SW480 (cell line): Measurements from ENCODE around the gene SLC40A1.
"Not testable (repeated sequence)": the region's sequence is repeated elsewhere in the genome, so short reads cannot be mapped to it uniquely, and the experiment has no call there.

Experiments used
- DNase-seq: peaks from one replicate; pipeline ENCODE4 v3.0.0-alpha.2; 2016; ENCODE audit warnings: low spot score

Gene SLC40A1, protein sequence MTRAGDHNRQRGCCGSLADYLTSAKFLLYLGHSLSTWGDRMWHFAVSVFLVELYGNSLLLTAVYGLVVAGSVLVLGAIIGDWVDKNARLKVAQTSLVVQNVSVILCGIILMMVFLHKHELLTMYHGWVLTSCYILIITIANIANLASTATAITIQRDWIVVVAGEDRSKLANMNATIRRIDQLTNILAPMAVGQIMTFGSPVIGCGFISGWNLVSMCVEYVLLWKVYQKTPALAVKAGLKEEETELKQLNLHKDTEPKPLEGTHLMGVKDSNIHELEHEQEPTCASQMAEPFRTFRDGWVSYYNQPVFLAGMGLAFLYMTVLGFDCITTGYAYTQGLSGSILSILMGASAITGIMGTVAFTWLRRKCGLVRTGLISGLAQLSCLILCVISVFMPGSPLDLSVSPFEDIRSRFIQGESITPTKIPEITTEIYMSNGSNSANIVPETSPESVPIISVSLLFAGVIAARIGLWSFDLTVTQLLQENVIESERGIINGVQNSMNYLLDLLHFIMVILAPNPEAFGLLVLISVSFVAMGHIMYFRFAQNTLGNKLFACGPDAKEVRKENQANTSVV

DNA sequence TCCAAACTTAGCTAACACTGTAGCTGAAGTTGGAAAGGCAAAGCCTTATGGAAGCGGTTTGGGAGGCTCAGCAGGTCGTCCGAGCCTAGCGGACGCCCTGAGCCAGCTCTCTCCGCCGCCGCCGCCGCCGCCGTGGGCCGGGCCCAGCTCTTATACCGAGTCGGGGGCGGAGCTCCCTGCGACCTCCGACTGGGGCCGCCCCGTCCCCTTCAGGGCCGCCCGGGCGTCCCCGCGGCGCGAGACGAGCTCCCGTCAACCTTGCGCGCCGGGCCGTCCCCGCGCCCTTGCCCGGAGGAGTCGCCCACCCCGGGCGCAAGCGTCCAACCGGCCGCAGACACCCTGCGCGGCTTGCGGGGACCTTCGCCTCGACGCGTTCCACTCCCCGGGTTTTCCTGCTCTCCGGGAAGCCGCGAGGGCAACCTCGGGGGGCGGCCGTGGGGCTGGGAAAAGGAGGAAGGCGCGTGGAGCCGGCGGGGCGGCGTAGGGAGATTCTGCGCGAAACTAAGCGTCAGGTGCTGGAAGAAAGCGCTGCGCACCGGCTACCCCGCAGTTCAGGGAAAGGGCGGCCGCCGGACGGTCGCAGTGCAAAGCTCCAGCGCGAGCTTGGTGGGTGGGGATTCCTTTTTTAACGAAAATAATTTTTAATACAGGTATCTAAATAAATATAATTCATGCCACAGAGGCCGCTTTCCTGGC, at the start of gene SLC40A1:
Gene SLC40A1, minus strand, starts transcription at position 129 of the 696 bp plus-strand sequence. CDS start 326 bp downstream, outside the sequence.
- DNase-seq = peak; percentile 68

DNA sequence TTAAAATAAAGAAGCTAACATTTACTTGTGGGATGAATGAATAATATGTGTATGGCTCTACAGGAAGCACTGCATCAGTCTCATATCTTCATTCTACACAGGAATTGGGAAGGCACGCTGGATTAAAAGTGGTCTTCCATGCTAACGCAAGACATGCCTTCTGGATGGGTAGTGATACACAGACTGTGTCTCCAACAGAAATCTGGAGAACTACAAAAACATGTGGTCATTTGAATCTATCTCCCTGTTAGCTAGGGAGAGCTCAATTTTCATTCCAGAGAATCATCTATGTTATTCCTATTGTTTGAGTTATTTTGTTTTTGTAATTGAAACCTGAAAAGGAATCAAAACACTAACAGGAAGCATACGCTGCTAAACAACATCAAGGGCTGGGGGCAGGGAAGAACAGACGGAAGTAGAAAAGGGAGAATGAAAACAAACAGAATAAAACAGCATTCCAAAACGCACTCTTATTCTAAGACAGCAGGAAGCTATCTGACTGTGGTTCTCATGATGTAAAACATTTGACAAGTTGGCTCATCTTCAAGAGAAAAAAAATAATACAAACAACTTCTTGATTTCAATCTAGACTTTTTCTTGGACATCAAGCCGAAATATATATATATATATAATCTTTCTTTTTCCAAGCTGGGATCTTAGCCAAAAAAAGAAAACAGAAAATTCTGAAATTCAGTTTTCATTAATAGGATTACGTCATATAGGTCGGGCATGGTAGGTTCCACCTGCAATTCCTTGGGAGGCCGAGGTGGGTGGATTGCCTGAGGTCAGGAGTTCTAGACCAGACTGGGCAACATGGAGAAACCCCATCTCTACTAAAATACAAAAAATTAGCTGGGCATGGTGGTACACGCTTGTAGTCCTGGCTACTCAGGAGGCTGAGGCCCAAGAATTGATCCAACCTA, 49.2 kb upstream of the SLC40A1 start:
- no peak for DNase-seq

DNA sequence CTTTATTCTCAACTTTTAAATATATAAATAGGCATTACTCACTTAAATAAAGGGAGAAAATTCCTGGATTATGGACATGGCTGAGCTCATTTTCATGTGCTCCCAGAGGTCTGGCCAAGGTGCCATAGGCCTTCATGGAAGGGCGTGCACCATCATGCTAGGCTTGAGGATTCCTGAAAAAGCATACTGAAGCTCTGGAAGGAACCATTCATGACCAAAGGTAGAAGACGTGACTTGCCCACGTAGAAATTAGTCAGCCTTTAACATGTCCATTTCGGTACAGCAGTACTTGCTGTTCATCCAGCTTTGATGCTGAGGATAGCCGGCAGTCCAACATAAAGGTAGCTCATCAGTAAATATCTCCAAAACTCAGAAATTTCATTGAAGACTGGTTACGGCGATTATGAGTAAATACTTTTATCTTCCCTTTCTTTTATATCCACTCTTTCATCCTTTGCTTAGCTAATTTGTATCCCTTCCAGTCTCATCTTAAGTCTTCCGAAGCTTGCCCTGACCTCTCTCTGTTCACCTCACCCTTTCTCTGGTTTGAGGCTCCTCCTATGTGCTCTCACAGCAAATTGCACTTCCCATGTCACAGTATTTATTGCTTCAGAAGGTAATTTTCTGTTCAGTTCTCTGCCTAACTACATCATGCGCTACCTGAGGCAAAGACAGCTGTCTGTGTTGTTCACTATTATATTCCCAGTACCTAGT, 48.4 kb upstream of the SLC40A1 start:
- no peak for DNase-seq

DNA sequence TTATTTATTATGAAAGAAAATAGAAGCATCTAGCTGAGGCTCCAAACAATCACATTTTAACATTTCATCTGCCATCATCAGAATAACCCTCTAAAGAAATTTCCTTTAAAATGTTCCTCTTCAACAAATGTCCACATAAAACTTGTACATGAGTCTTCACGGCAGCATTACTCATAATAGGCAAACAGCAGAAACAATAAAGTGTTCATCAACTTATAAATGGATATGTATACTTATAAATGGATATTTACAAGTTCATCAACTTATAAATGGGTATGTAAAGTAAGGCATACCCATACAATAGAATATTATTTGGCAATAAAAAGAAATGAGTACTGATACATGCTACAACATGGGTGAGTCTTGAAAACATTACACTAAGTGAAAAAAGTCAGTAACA, 47.2 kb upstream of the SLC40A1 start:
- DNase-seq = no peak

DNA sequence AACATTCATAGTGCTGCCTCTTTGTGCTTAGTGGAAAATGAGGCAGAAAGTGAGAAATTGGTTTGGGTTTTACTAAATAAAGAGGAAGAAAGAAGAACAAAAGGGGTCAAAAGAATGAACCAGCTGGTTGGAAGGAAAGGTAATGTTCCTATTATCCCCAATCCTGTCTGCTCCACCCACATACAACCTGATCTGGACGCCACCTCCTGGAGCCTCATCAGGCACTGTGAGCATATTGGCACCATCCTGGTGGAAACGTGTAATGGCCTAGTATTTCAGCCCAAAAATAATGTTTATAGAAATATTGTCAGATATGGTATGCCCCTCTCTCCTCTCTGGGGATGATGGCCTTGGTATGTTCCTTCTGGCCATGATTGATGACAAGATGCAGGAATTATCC, 45.0 kb upstream of the SLC40A1 start:
- no peak for DNase-seq

DNA sequence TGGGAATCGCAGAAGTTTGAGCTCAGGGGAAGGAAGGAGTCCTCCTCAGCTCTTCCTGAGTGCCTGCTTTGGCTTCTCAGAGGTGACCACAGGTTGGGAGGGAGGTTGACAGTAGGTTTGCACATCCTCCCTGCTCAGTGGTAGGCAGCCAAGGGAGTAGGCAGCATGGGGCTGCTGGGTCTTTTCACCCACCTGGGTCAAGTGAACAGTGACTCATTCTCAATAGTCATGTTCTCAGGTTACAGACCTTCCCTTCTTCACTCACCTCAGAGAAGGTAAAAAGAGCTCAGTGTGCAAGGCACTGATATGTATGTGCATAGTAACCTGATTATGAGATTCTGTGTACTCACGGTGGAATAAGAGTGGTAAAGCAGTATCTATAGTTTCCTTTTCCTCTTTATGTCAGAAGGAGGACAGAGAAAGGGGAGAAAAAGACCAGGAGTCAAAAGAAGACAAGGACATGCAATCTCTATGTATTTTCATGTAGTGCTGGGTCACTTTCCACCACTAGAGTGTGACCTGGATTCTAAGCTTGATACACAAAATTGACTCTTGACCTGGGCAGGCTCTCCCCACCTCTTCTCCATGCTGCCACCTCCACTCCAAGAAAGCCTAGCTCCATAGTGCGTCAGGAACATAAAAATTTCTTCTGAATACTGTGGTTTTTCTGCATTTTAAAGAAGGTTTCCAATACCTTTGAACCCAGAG, 44.2 kb upstream of the SLC40A1 start:
- DNase-seq = peak; percentile 27

DNA sequence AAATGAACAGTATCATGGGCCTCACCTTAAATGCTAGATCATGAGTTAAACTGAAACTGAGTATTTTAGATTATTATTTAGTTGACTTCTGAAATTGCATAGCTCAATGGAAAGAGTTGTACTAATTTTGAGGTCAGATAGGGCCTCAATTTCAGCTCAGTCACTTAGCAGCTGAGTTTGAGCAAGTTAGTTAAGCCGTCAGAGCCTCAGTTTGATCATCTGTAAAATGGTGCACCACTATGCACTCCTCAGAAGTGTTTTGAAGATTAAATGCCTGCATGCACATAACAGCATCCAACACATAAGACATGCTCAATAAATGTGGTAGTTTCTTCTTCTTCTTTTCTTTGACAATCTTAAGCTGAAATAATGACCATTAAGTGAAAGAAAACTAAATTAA, 42.5 kb upstream of the SLC40A1 start:
- no peak for DNase-seq

DNA sequence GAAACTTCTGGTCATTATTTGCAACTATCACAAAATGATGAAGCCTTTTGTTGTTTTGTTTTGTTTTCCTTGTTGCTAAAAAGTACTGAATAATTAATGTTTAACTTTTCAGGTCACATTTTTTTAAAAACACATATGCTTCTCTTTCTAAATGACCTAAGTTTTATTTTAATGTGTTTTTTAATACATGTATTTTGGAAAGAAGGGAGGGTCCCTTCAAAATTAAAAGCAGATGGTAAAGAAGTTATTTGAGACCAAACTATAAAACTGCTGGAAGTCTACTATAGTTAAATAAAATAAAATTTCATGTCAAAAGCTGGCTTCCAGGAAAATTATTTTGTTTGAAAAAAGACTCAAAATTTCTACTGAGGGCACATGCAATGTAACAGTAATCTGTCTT, 41.2 kb upstream of the SLC40A1 start:
- no peak for DNase-seq

DNA sequence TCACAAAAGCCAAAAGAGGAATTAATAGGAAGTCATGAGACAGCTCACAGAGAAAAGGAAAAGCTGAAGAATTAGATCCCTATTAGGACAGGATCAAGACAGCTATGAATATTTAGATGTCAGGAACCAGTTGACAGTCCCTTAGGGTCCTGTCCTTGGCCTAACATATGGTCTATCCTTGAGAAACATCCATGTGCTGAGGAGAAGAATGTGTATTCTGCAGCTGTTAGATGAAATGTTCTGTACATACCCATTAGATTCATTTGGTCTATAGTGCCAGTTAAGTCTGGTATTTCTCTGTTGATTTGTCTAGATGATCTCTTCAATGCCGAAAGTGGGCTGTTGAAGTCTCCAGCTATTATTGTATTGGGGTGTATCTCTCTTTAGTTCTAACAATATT, 37.6 kb upstream of the SLC40A1 start:
- no peak for DNase-seq

DNA sequence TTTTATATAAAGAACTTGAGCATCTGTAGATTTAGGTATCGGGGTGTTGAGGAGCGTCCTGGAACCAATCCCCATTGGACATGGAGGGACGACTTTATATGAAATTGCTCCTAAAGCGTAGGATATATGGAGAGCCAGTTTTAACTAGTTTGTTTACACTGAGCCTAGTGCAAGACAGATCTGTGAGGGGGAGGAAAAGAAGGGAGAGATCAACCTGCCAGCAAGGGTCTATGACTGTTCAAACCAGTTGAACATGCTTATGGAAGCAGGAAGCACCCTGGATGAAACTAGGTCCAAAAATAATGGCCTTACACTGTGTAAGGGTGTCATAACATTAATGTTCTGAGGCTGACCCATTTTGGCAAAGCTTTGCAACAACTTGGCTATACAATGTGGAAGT, 34.0 kb upstream of the SLC40A1 start:
- DNase-seq = no peak

DNA sequence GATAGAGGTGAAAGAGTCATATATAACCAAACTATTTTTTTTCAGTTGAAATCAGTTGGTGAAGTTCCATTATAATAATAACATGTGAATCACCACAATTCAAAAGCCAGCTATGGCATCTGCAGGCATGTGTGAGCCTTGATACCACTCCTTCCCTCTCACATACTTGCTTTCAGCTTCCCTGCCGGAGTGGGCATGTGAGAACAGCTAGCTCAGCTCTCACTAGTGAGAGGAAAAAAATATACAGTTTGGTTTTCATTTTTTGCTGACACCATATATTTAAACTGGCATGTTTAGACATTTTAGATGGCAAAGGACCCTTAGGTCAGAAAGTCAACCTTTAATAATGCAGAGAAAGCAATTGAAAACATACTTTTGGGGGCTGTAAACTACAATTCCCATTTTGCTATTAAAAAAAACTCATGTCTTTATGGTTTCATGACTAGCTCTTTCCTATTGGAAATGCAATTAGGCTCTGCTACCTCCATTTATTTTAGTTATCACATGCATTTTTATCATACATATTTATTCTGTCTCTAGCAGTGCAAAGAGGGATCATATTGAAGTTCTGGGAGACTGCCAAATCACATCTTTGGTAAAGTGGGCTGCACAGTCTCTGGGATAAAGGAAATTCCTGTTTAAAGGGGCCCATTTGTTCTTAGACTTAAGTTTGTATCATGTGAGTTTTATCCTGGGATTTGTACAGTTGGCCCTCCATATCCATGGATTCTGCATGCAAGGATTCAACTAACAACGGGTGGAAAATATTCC, 33.2 kb upstream of the SLC40A1 start:
- DNase-seq = no peak

DNA sequence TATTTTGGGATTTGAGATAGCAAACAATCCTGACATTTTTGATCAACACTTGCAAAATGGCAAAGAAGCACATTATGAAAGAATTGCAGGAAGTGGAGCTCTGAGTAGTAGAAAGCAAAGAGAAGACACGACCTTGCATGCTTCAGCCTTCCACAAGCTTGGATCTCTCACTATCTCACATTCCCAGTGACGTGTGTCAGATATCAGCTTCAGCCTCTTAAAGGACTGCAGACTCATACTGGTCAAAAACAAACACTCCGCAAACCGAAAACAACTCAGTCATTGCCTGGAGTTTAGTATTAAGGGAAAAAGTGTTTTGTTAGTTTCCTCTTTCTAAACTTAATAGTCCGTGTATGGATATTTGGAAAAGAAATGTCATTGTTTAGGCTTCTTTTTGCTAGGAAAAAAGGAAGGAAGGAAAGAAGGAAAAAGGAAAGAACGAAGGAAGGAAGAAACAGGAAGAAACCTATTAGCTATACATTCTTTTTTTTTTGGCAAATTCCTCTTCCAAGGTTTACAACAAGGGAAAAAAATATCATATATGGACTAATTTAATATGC, 32.6 kb upstream of the SLC40A1 start:
- no peak for DNase-seq

DNA sequence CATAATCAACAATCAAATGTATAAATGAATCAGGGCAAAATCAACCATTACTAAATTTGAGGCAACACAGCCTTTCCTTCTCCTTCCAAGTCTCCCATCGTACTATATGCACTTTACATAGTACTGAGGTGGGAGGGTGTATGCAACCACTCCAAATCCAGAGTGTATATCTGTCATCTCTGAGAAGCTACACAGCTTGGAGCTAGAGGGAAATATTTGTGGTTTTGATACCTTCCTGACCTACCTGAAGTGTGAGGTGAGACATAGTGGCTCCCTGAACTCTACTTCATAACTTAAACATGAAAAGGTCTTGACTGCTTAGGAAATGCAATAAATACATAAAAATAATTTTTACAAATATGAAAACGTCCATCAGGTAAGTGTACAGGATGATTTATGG, 30.1 kb upstream of the SLC40A1 start:
- no peak for DNase-seq

DNA sequence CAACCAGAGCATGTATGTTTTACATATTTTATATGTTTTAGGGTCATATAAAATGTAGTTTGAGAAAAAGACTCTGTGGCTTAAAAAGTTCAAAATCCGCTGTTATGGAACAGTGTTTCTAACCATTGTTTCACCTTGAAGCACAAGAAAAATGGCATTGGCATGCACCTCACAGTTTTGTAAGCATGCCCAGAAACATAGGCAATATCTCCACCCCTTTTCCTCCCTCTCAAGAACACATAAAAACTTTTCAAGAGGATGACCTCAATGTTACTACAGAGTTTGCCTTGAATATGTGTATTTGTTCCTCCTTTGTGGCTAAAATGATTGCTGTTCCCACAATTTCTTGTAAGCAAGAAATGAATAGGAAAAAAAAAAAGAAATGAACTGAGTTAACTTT, 29.3 kb upstream of the SLC40A1 start:
- no peak for DNase-seq

DNA sequence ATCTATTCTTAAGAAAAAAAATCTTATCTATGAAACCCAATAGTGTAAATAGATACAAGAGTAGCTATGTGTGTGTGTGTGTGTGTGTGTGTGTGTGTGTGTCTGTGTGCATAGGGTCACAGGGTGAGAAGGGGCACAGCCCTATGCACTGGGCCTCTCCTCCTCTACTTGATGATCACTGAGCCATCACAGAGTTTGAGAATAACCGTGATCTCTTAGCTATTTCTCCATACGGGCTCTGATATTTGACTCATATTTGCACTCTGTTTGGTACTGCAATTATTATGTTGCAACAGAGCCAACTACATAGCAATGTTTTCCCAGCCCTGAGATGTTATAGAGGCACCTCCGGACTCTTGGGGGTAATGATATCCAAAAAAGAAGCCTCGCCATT, 28.8 kb upstream of the SLC40A1 start:
- no peak for DNase-seq

DNA sequence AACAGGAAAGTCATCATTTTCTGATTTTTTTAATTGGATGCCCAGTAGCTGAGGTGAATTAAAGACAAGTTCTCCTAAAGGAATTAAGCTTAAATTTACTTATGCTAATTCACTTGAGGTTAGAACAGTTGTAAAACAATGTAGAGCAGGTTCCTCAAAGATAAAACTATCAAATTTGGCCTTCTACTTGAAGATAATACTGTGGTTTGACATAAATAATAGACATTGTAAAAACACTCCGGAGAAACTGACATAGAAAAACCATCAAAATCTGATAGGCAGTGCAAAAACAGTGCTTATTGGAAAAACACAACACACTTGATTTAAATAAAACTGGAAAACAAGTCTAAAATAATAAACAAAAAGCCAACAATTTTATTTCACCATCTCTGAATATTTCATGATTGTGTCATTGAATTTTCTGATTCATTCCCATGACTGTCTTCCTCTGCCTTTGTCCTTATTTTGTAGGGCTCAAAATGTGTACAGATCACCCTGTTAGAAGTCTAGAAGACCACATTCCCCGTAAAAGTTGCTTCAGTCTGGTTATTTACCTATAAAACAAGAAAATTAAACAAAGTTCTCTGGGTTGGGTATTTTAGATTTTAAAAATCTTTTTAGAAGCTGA, 28.3 kb upstream of the SLC40A1 start:
- no peak for DNase-seq

DNA sequence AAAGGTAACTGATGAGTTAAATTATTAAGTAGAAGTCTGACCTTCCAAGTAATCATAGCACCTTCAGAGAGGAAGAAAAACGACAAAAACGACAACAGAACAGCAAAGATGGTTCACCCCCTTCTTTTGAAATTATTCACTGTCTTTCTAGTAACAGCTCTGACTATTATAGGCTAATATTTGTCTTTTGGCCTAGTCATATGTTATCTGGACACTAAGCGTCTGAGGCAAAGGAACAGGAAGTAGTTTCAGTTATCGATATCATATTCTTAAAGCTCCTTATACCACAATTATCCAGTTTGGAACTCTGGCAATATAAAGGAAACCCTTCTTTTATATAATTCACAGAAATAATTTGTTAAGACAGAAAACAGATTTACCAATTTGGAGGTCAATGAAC, 27.6 kb upstream of the SLC40A1 start:
- DNase-seq = no peak

DNA sequence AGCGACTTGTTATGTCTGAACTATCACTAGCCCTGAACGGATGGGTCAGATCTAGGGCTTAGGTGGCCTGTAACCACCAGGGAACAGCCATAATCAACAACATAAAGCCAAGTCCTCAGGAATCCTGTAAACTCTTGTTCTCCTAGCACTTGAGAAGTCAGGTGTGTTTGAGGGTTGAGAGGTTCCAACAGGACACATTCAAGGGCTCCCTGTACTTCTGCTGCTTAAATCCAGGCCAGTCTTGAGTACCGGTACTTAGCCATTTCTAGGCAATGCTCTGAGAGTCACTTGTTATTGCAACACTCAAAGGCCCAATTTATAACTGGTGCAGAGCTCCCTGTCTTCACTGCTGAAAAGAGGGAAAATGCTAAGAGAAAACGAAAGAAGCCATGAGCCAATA, 21.6 kb upstream of the SLC40A1 start:
- DNase-seq = no peak

DNA sequence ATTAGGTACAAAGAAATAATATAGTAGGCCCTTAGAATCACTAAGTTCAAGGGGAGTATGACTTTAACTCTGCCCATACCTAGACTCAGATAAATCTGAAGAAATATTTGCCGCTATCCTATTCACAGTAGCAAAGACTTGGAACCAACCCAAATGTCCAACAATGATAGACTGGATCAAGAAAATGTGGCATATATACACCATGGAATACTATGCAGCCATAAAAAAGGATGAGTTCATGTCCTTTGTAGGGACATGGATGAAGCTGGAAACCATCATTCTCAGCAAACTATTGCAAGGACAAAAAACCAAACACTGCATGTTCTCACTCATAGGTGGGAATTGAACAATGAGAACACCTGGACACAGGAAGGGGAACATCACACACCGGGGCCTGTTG, 21.1 kb upstream of the SLC40A1 start:
- DNase-seq = not testable (repeated sequence)
